Choroid plexus epithelial cell (primary cell): ENCODE measurements around the gene RPL36A.

Experiments used
- DNase-seq: peaks from one replicate; pipeline ENCODE4 v3.0.0-alpha.2; 2010; ENCODE audit warnings: low read depth
- H3K4me3 ChIP-seq: 2 replicates; pipeline ENCODE4 v1.5.1; 2011; ENCODE audit warnings: low read depth, mild to moderate bottlenecking, control low read depth, low read length, moderate library complexity
- CTCF ChIP-seq: conservative IDR thresholded peaks from 2 replicates; pipeline ENCODE4 v1.5.1; 2011; ENCODE audit warnings: low read depth, mild to moderate bottlenecking, control low read depth, inconsistent platforms, low read length, moderate library complexity

The RPL36A gene

GRCh38 chrX:101429934-101430333 lies 39.1 kb downstream of the RPL36A start:
- TF ChIP-seq CTCF: no peak
- no peak overlapping the region for H3K4me3 ChIP-seq
- DNase-seq: peak; percentile 58

DNA sequence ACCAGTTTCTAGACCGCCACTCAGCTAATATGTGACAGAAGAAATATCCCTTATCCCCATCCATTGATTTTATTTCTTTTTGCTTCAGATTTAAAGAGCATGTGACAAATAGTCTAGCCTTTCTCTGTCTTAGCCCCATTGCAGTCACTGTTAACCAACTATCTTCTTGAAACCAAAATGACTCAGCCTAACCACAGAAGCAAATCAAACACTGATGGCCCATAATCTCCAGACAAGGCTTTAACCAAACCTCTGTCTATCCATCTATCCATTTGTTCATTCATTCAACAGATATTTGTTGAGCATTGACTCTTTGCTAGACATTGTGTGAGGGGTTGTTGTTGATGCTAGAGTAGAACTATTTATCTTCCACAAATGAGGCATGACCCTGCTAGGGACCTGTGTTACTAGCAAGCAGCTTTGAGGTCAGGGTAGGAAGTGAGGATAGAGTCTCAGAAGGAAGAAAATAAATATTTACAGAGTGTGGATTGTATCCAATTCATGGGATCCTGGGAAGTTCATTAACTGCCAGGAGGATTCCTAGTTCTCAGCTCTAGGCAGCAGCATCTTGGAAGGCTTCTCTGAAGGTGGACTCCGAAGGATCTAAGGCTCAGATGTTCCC lies 39.8 kb downstream of the RPL36A start:
- H3K4me3 ChIP-seq: no peak overlapping the region
- no peak for TF ChIP-seq CTCF

GRCh38 chrX:101442085-101442484 lies 51.3 kb downstream of the RPL36A start:
- peak; percentile 83 for DNase-seq
- no peak overlapping the region for H3K4me3 ChIP-seq
- TF ChIP-seq CTCF: no peak

More for the DNA sequence above, 39.8 kb downstream of the RPL36A start:
- no peak for DNase-seq
